Esophagus squamous epithelium (tissue), 5 donors: ENCODE data around the gene MGST2. TPM values are rescaled to one million over a fixed set of nuclear protein-coding genes. Genes with fewer than 3 reads are reported as not detected.

Source experiments
- DNase-seq: peaks from one replicate; lab custom pipeline; 2025; lab: John Stamatoyannopoulos, UW
- H3K27ac ChIP-seq, 4 donors: fragments of 200-600 bp; sonication (generic); one replicate each; pipeline ENCODE4 v1.5.1; 2016 to 2019; ENCODE audit warnings: mild to moderate bottlenecking in 1 of 4
- H3K27me3 ChIP-seq, 4 donors: fragments of 200-600 bp; sonication (generic); 1 replicate in 3 of 4; 2 replicates in 1 of 4; pipeline versions ENCODE4 v1.5.1 to v1.6.0; 2017 to 2021; ENCODE audit warnings: antibody characterized with exemption in 1 of 4
- H3K36me3 ChIP-seq, 3 donors: fragments of 200-600 bp; sonication (generic); one replicate each; pipeline ENCODE4 v1.5.1; 2016 to 2019
- H3K4me1 ChIP-seq, 3 donors: fragments of 200-600 bp; sonication (generic); one replicate each; pipeline ENCODE4 v1.5.1; 2017 to 2019
- H3K4me3 ChIP-seq, 4 donors: fragments of 200-600 bp; sonication (generic); 1 replicate in 3 of 4; 2 replicates in 1 of 4; pipeline ENCODE4 v1.5.1; 2016 to 2019; ENCODE audit warnings: mild to moderate bottlenecking in 2 of 4, moderate library complexity in 1 of 4
- H3K9me3 ChIP-seq, 3 donors: fragments of 200-600 bp; sonication (generic); one replicate each; pipeline ENCODE4 v1.5.1; 2016 to 2019
- POLR2A ChIP-seq, 4 donors: fragments of 450-650 bp; IDR thresholded peaks; one replicate each; pipeline ENCODE4 v1.6.1; 2017; ENCODE audit warnings: antibody characterized with exemption in 4 of 4, mild to moderate bottlenecking in 4 of 4, moderate library complexity in 3 of 4
- WGBS, 2 donors: methylation state at CpG; one replicate each; pipeline ENCODE4 v1.1.5; 2018; 5-methylcytosine and 5-hydroxymethylcytosine counted together
- intact Hi-C: fragments of 100-400 bp; cut with DNase I; formaldehyde crosslinking; loops from one replicate; pipeline ENCODE4 v1.15.0; 2022
- total RNA-seq, 4 donors: library from RNA; depleted of rRNA; stranded (reverse); fragments of >200 nt; gene quantifications; one replicate each; pipeline ENCODE4 v1.1.0, GENCODE V29; 2016
- TF ChIP-seq, protein P1 (sequence below), 6 experiments: fragments of 450-650 bp in 4 of 6; fragments of 200-600 bp in 2 of 6; sonication (generic) in 2 of 6; IDR thresholded peaks; one replicate each; pipeline ENCODE4 v1.5.1; 2016 to 2019; ENCODE audit warnings: antibody characterized with exemption in 6 of 6, mild to moderate bottlenecking in 4 of 6, moderate library complexity in 4 of 6
- donor health status: DM: yes; HTN: yes; CAD: no.

Gene MGST2
- total RNA-seq, 4 donors from 2014 or later: 105 to 209 (median 158) TPM

DNA sequence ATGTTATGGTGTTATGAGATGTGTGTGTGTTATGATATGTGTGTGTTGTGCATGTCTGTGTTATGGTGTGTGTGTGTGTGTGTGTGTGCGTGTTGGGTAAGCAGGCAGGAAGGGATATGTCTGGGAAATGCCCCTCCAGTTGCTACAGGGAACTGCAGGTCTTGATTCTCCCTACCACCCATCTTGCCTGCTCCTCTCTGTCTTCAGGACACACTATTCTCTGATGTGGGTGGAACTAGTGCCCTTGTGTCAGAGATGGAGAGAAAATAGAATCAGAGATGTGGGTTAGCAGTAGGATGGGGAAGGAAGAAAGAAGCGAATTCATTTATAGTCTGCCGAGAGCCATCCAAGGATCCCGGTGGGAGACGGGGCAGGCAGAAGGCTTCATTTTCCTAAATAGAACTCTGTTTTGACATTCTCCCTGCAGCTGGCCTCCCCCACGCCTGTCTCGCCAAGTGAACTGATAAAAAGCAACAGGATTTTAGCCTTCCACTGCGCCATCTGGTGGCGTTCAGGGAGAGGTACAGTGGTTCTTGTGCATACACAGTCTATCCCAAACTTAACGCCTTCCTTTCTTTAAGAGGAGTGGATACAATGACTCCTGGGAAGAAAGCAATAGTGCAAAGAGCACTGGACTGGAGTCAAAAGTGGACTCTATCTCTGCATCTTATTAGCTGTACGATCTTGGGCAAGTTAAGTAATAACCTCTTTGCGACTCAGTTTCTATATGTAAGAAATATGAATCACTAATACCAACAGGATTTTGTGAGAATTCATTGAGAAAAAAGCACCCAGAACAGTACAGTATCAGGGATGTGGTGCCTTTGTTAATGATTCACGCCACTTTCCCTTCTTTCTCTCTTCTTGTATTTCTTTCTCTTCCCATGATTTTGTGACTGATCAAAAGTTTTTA is 14.1 kb upstream of the MGST2 start:
- DNase-seq: no peak
- Histone ChIP-seq H3K27me3 (no peaks in the 10 kb centered on the region), H3K36me3 (no peaks in the 10 kb centered on the region), H3K27ac (no peak overlapping the region), H3K9me3 (no peaks in the 10 kb centered on the region), H3K4me3 (peak overlapping the region in 1 of 4 donors; percentile 47), H3K4me1 (peaks cover 9 to 33% (median 17%) of the 10 kb centered on the region in 3 donors)
- TF ChIP-seq POLR2A (IDR thresholded peaks at IDR 0.05): no peak
- TF ChIP-seq, protein P1, sequence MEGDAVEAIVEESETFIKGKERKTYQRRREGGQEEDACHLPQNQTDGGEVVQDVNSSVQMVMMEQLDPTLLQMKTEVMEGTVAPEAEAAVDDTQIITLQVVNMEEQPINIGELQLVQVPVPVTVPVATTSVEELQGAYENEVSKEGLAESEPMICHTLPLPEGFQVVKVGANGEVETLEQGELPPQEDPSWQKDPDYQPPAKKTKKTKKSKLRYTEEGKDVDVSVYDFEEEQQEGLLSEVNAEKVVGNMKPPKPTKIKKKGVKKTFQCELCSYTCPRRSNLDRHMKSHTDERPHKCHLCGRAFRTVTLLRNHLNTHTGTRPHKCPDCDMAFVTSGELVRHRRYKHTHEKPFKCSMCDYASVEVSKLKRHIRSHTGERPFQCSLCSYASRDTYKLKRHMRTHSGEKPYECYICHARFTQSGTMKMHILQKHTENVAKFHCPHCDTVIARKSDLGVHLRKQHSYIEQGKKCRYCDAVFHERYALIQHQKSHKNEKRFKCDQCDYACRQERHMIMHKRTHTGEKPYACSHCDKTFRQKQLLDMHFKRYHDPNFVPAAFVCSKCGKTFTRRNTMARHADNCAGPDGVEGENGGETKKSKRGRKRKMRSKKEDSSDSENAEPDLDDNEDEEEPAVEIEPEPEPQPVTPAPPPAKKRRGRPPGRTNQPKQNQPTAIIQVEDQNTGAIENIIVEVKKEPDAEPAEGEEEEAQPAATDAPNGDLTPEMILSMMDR (IDR thresholded peaks at IDR 0.05): peak; percentile 92 to 94 (median 92)
- intact Hi-C loops: loop anchor here (5.0 to 10.0 kb wide), 3 partner anchors 49 to 1573 kb away; partner anchors contain the start of gene ZNF330
- 13% methylated on average over 10 to 13 of the region's 13 CpGs for WGBS, 2 donors

DNA sequence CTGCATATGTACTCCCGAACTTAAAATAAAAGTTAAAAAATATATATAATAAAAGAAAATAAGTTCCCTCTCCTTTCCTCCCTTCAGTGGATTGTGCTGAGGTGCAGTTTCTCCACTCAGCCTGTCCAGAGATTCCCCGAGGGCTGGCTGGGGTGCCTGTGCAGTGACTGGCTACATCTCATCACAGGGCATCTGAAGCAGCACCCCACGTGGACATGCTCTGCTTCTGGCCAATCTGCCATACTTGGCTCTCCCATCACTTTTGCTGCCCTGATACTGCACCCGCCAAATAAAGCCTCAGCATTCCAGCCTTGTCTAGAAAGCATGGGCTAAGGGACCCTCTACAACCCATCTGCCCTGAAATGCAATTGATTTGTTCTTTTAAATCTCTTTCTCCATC is 11.1 kb upstream of the MGST2 start:
- Histone ChIP-seq H3K4me3 (no peak overlapping the region), H3K9me3 (no peaks in the 10 kb centered on the region), H3K36me3 (no peaks in the 10 kb centered on the region), H3K27me3 (no peaks in the 10 kb centered on the region), H3K27ac (no peak overlapping the region), H3K4me1 (peaks cover 13 to 59% (median 41%) of the 10 kb centered on the region in 3 donors)
- WGBS, 2 donors: 61 to 78% methylated on average over 4 of the region's 4 CpGs
- intact Hi-C loops: loop anchor here (5.0 to 10.0 kb wide), 3 partner anchors 52 to 1570 kb away; partner anchors contain the start of gene ZNF330
- TF ChIP-seq, protein P1 (IDR thresholded peaks at IDR 0.05): no peak
- no peak for TF ChIP-seq POLR2A (IDR thresholded peaks at IDR 0.05)
- no peak for DNase-seq

DNA sequence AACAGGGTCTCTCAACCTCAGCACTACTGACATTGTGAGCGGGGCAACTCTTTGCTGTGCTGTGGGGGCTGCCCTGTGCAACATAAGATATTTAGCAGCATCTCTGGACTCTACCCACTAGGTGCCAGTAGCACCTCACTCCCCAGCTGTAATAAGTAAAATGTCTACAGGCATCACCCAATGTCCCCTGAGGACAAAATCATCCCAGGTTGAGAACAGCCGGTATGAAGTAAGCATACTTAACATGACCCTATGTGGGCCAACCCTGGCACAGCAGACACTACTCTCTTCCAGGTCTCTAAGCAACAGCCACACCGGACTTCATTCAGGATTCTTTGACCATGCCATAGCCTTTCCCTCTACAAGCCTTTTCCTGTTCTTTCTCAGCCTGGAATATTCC is 10.5 kb upstream of the MGST2 start:
- H3K27me3 ChIP-seq: no peaks in the 10 kb centered on the region
- peaks cover 13 to 65% (median 43%) of the 10 kb centered on the region in 3 donors for H3K4me1 ChIP-seq
- H3K9me3 ChIP-seq: no peaks in the 10 kb centered on the region
- H3K27ac ChIP-seq: peak overlapping the region in 2 of 4 donors; percentile 6 to 30
- H3K36me3 ChIP-seq: no peaks in the 10 kb centered on the region
- 18 to 50% methylated on average over 2 to 3 of the region's 3 CpGs for WGBS, 2 donors
- intact Hi-C loops: loop anchor here (10.0 kb wide), 2 partner anchors 600 to 1570 kb away; partner anchors contain the start of gene ZNF330
- no peak overlapping the region for H3K4me3 ChIP-seq
- TF ChIP-seq POLR2A (IDR thresholded peaks at IDR 0.05): no peak
- TF ChIP-seq, protein P1 (IDR thresholded peaks at IDR 0.05): peak in 5 of 6 experiments; percentile 27 to 66 (median 43)
- DNase-seq: no peak

DNA sequence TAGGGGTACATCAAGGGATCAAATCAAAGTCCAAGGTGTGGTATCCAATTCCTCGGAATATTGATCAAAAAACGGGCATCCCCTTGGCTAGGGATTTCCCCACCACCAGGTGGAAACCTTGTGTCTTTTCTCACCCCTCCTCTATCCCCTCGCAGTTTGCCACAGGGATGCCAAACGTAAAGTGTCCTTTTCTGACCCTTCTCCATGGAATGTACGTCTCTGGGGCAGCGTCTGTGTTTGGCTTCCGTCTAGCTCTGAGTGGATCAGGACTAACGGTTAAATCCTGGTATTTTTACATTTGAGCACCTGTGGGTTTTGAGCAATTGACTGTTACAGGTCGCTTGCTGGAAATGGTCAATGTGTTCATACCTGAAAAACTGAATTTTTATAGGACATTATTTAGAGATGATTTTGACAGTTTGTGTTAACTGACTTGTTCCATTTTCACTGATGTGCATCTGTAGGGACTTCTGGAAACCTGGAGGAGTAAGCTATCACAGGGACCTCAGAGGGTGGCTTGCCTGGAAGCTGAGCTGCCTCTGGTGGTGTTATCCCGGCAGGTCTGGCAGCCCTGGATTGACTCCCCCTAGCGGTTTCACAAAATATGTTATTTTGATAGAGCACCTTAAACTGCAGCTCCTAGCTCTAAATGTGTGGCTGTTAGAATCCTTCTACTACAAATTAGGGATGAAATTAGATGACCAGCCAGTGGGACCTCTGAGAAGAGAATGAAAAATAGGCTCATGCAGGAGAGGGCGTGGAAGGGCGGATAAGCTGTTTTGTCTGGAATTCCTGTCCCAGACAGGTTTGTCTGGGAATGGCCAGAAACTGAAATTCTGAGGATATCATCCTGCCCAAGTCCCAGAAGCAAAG is 8.8 kb upstream of the MGST2 start:
- no peak for DNase-seq
- Histone ChIP-seq H3K4me1 (peaks cover 17 to 67% (median 43%) of the 10 kb centered on the region in 3 donors), H3K4me3 (peak overlapping the region in 3 of 4 donors; percentile 3 to 14 (median 7)), H3K9me3 (no peaks in the 10 kb centered on the region), H3K36me3 (no peaks in the 10 kb centered on the region), H3K27ac (peak overlapping the region; percentile 56 to 89 (median 82)), H3K27me3 (no peaks in the 10 kb centered on the region)
- no peak for TF ChIP-seq POLR2A (IDR thresholded peaks at IDR 0.05)
- TF ChIP-seq, protein P1 (IDR thresholded peaks at IDR 0.05): peak; percentile 58 to 90 (median 78)
- intact Hi-C loops: loop anchor here (10.0 kb wide), 2 partner anchors 598 to 1568 kb away; partner anchors contain the start of gene ZNF330
- WGBS, 2 donors: 17 to 21% methylated on average over 11 to 13 of the region's 13 CpGs
